Kidney capillary endothelial cell (primary cell): ENCODE results near the gene SLC22A23.
A peak's percentile ranks its signal among the peaks of the same experiment; 100 is the strongest.

Source experiments
- DNase-seq: peaks from one replicate; pipeline ENCODE4 v3.0.0-alpha.2; 2018; ENCODE audit warnings: low spot score

SLC22A23 gene

DNA sequence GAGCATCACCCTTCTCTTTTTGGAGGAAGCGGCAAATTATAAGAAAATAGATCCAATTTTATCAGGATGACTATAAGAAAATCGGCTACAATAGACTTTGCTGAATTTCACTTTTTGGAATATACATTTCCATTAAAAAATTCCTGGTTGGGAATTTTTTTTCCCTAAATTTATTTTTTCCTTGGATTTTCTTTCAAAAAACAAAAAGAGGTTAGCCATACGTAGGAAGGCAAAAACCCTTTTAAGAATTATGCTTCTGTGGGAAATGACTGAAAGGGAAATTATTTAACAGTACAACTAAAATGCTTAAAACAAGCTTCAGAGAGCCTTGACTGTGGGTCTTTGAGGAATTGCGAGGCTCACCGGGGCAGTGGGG lies 86.9 kb downstream of the SLC22A23 start:
- no peak for DNase-seq

DNA sequence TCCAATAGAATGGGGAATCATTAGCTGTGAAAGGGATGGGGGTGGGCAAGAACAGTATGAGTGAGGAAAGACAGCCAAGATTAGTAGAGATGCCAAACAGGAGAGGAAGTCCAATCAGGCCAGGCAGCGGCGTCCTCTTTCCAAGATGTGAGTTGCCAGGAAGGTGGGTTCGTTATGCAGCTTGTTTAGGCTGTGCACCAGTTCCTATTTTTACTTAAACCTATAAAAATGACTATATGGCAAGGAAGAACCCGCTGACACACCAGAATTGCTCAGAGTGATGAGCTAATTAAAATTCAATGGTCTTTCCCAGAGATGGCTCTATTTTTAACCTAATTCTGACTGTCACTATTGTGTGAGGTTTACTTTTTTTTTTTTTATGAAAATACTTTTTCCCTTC lies 88.2 kb downstream of the SLC22A23 start:
- no peak for DNase-seq

DNA sequence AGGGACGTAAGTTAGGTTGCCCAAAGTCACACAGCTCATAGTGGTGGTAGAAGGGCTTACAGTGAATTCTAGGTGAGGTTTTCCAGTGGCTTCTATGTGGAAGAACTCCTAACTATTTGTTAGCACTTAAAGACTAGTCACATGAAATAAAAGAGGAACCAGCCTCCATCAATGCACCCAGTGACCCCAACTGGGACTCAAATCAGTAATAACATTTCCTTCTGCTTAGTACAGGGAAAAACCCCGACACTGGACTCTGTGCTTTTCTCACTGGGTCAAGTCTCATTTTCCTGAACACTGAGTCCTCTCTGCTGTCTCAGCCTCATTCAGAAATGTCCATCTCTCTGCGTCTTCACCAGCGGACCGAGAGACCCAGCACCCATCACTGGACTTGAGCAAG lies 89.2 kb downstream of the SLC22A23 start:
- no peak for DNase-seq

DNA sequence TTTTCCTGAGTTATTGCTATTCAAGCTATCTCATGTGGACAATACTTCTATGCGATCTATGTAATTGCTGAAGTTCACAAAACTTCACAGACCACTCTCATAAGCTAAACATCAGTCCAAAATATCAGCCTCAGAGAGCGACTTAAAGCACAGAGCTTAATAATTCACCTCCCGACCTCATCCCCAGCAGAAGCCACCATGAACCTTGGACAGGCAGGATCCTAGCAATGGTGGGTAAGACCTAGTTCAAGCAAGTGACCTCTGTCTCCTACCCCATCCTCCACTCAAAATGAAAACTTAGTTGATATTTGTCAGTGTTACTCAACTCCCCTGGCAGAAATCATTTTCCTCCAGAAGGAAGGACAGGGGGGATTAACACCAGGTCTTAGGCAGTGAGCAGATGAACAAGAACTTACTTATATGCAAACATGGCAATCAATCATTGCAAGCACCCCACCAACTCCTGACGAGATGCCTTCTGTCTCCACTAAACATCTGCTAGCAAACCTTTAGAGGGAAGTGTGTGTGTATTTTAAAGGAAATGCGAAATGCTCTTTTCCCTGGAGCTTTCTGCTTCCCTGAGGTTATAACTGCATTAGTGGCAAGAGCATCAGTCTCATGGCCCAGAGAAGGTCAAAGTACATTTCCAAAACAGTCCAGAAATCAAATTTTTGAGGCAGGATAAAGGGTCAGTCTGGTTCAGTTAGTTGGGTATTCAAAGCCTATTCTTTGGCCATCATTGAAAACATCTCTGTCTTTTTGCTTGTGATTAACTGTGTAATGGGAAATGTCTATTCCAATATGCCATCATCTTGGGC lies 90.0 kb downstream of the SLC22A23 start:
- no peak for DNase-seq

DNA sequence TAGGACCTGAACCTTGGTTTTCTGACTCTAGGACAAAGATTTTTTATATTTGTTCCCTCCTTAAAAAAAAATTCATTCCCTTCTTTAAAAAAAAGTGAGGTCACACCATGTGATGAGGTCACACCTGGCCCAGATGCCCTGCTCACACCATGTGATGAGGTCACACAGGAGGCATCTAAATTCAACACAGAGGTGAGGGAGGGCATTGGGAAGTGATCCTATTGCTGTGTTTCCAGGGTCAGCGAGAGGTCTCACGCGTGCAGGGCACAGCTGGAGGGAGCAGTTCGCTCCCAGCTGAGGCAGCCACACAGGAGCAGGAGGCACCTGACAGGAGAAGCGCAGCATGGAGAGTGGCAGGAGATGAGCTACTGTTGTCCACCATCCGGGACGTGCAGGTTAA lies 92.5 kb downstream of the SLC22A23 start:
- DNase-seq: no peak

DNA sequence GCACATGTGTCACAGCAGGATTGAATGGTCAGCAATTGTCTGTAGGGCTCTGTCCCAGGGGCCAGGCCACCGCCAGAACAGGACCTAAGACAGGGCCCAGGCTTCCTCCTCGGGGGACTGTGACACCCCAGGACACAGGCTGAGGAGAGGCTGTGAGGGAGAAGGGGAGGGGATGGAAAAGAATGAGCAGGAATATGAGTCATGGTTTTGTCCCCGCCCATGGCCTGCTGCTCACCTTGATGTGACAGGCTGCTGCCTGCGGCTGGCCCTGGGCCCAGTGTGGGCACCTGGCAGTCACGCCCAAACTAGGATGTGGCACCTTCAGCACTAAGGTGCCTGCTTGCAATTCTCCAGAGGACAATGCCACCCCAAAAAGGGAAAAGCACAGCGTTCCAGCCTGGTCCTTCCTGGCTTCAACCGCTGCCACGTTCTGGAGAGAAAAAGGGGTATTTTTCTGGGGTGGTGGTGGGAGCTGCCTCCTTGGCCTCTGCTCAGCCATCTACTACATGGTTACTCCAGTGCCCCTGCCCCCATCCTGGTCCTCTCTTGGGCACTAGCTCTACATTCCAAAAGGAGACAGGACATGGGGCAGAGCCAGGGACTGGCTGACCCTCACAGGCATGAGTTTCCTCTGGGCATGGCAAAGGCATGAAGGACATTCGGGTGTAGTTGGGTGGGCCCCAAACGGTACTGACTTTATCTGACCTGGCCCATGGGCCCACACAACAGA lies 93.4 kb downstream of the SLC22A23 start:
- DNase-seq: no peak

DNA sequence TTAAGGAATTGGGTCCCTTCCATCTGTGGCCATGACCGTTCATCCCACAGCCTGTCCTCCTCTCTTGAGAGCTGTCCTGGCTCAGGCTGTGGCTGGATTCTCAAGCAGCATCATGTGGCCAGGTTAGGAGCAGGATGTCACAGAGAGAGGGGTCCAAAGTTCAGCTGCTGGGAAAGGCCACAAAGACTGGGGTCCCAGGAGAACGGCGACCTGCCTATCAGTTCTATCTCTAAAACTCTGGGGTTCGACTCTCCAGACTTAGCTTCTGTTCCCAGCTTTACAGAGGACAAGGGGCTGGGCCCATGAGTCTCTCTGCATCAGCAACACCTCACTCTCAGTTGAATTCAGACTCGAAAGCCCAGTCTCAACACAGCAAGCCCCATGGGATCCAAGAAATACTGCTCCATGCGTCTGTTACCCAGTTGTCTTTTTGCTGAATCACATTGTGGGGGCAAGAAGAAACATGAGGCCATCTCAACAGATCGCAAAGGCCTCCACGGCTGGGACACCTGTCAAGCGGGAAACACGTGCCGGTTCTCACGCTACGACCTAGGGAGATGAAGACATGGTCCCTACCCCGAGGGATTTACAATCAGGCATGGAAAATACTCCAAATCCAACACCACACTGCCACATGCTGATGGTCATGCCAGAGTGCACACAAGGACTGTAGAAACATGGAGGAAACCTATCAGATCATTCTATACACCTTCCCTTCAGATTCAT lies 95.4 kb downstream of the SLC22A23 start:
- no peak for DNase-seq

DNA sequence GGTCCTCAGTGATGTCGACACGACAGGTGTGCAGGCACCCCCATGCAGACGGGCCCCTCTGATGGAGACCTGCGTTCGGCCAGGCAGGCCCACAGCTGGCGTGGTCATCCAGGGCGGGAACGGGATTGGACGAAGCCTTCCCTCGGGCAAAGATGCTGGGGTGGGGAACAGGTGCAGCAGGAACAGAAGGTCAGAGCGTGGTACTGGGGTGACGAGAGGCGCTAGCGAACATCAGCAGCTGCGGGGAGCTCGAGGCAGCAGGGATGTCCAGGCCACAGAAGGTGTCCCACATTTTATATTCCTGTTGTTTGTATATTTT lies 96.2 kb downstream of the SLC22A23 start:
- no peak for DNase-seq

DNA sequence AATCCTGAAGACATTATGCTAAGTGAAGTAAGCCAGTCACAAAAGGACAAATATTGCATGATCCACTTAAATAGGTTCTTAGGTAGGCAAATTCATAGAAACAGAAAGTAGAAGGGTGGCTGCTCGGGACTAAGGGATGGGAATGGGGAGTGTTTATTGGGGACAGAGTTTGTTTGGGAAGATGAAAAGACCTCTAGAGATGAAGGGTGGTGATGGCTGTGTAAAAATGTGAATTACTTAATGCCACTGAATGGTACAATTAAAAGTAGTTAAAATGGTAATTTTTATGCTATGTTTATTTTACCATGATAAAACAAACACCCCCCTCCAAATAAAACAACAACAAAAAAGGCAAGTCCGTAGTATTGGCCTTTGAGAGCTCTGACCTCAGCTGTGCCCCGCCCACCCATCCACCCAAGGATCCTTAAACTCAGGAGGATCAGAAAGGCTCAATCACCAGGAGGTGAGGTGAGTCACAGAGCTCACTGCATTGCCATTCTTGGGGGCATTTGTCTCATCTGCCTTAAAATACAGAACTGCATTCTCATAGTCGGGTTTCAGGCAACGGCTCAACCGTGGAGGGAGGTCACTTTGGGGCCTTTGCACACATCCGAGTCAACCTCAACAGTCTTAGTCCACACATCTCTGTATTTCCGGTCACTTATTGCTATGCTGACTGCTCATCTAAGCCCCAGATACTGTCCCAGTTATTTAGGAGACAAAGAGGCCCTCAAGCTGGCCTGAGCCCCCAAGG lies 96.7 kb downstream of the SLC22A23 start:
- no peak for DNase-seq

DNA sequence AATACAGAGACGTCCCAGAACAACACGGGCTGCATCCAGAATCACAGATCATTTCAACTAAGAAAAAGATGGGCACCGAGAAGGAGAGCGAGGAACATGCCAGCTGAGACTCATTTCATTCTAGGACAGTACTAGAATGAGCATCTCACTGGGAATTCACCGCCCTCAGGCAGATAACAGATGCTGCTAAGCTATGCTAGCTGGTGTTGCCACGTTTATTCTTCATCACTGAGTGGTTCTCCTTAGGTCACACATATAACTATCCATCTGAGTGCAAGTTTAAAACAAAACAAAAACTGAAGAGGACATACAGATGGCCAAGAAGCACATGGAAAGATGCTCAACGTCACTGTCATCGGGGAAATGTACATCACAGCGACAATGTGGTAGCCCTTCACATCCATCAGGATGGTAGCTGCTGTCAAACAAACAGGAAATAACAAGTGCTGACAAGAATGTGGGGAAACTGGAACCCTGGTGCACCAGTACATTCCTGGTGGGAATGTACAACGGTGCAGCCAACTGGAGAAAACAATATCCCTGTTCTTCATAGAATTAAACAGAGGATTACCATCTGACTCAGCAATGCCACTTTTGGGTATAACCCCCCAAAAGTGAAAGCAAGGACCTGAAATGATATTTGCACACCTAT lies 97.6 kb downstream of the SLC22A23 start:
- DNase-seq: peak; percentile 19

DNA sequence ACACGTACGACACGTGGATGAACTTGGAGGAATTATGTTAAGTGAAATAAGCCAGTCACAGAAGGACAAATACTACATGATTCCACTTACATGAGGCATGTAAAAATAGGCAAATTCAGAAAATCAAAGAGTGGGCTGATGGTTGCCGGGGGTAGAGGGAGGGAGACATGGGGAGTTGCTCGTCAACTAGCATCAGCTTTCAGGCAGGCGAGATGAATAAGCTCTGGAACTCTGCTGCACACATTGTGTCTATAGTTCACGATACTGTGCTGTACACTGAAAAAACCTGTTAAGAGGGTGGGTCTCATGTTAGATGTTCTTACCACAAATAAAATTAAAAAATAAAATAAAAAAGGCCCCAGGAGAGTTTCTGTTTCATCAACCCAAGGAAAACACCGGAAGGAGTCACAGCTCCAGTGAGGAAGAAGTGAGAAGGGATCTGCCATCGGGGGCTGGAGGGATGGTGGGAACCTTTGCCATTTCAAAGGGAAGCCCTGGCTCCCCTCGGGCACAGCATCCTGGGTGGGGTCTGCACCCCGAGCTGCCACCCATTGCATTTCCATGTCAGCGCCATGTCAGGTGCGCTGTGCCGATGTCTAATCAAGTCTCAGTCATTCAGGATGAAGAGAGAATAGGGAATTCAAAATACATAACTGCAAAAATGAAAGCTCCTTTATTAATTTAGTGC lies 98.3 kb downstream of the SLC22A23 start:
- no peak for DNase-seq

DNA sequence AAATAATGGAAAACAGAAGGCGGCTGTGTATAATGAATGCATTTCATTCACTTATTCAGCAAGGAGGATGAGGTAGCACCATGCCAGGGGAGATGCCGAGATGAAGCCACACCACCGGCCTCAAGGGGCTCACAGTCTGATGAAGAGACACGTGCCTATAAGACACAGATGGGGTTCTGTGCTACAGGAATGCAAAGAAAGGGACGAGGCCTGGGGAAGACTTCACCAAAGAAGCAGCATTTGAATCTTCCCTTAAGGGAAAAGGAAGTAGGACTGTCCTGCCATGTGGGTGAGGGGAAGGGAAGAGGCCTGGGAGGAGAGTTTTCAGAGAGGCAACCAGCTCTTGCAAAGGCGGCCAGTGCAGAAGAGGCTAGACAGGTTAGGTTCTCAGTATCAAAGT lies 99.2 kb downstream of the SLC22A23 start:
- DNase-seq: no peak

DNA sequence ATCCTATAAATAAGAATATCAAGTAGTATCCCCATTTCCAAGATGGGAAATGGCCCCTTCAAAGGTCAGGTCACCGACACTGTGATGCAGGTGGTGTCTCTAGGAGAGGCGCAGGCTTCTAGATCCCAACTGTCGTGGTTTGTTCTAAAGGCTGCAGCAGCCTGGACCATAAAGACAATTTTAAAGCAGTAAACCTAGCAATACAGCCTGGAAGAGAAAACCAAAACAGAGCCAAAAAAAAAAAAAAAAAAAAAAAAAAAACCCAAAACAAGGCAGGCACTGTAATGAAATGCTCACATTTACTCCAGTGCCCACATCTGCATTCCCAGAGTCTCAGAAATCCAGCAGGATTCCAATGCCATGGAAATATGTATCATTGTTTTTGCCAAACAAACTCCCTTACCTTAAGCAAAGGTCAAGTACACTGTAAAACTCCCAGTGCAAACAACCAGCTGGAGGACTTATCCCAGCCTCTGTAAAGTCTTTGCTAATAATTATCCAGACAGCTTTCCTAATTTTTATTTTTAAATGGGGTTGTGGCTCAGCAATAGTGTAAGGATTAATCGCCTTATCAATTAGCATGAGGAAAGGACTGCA lies 99.9 kb downstream of the SLC22A23 start:
- DNase-seq: no peak

DNA sequence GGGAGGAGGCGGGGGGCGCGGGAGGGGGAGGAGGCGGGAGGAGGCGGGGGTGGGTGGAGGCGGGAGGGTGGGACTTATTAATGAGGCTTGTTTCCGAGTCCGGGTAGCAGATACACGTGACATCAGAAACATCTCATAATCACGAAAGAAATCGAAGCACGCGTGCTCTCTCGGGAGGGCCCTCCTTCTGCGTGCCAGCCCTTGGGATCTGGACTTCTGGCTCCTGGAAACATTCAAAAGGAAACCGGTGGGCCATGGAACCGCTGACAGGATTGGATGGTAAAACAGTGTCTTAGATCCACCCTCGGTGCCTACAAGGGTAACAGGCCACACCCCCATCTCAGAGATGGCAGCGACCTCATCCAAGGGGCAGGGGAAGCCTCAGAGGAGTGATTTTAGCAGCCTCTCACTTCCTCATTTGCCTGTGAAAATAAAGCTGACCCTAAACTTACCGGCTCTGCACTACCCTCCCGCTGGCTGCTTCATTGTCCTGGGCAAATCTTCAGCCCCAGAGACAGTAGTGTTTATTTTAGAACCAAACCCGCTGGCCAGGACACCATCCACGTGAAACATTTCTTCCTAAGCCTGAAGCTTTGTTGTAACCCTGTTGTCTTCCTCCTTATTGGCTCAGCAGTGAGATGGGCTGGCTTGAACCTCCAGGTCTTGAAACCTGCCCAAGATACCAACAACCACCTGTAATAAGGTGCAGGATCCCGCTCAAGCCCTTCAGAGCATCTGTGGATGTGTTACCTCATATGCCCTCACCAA lies 100.6 kb downstream of the SLC22A23 start:
- DNase-seq: peak; percentile 15

DNA sequence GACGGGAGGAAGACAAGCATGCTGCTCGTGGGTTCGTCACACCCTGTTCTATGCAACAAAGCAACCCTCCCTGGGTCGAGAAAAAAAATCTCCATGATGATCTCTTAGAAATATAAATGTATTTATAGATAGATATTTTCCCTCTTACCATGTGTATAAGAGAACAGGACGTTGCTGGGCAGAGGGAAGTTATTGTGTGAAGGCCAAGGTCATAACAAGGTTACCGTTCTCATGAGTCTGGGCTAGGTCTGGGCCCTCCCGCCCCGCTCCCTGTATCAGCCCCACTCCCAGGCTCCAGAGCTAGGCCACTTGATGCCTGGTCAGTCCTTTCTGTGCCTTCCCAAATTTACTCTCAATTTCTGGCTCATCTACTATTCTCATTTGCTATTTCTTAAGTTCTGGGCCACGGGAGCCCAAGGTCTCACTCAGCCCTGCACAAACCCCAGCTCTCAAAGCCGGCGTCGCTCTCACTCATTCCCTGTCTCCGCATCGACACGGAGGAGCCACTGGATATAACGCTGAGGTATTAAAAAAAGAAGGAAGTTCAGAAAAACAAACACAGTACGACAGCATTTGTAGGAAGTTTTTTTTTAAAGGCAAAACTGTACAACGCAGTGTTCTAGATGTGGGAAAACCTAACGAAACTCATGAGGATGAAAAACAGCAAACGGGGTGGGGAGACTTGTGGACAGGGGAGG lies 101.3 kb downstream of the SLC22A23 start:
- DNase-seq: peak; percentile 12

DNA sequence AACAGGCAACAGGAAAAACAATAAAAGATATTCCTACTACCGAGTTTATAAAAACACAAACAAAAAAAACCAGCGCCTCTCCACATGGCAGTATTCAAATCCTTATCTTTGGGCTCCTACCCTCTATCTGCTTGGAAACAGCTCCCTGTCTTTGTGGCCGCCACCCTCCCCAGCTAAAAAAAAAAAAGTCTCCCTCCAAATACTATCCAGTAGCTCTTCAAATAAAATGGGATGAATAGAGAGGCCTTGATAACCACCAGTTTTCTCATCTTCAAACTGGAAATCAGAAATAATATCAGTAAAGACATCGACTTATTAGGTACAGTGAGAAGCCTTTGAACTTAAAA lies 101.9 kb downstream of the SLC22A23 start:
- no peak for DNase-seq

DNA sequence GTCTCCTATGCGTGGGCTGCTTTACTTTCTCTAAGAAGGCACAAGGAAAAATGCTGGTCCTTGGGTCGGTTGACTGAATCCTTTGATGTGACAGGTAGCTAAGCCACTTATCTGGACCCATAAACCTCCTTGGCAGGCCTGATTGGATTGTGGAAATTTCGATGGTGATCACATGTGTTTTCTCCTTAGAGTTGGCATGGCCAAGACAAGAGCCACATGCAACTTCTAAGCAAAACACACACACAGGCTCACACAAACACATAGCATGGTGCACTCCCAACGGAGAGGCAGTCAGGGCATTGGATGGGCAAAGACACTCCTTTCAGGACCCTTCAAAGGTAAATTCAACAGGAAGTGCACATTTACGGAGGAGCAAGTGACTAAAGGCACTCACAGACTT lies 102.9 kb downstream of the SLC22A23 start:
- DNase-seq: no peak

DNA sequence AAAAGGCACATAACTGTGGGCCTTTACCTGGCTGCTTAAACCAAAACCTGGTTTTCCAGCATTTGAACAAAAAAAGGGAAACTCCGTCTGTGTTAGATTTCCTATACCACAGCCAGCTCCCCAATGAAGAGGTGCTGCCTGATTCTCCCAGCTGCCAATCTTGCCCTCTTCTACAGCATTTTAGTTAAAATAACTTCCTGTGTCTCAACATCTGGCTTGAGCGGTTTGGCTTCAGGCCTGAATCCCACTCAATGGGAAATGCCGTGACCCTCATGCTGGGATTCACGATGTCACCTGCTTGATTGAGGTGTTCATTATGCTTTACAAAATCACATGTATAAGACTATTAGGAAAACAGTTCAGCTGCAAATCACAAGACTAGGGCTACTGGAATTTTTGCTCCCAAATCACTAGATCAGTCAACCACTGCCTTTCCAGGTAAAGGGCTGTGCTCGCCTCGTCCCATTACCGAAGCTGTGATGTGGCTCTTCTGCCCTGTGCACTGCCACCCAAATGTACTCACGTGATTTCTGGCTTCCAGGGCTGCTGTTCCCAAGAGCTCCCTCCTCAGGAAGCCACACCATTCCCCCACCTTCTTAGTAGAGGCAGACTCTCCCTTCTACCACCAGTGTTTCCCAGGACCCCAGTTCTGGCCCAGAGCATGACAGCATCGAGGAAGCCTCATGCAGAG lies 103.5 kb downstream of the SLC22A23 start:
- no peak for DNase-seq

DNA sequence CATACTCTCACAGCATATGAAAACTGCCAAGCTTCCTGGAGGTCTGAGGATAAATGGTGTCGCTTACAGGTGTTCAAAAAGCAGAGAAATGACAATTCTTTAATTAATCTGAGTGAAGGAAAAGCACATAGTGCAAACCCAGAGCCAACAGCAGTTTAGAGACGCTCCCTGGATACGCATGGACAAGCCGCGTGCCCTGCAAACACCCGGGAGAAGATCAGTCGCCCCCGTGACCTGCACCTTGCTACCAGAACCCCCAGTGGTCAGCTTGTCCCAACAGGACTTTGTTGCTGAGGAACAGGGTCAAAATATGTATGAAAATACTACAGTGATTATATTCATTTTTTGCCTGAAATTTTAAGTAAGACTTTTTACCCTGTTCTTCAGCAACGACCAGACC lies 104.2 kb downstream of the SLC22A23 start:
- no peak for DNase-seq
